NCI-H146 treated with DMSO at 0.1 percent for 48 hours (cell line): Measurements from ENCODE around the gene JMY.
"Not testable (repeated sequence)": the region's sequence is repeated elsewhere in the genome, so short reads cannot be mapped to it uniquely, and the experiment has no call there.

ENCODE experiments used
- DNase-seq: peaks from one replicate; lab custom pipeline; 2025; ENCODE audit not compliant: unreplicated experiment; lab: John Stamatoyannopoulos, UW

The JMY gene

GRCh38 chr5:79236362-79236969 lies 535 bp downstream of the JMY start:
- DNase-seq: no peak

DNA sequence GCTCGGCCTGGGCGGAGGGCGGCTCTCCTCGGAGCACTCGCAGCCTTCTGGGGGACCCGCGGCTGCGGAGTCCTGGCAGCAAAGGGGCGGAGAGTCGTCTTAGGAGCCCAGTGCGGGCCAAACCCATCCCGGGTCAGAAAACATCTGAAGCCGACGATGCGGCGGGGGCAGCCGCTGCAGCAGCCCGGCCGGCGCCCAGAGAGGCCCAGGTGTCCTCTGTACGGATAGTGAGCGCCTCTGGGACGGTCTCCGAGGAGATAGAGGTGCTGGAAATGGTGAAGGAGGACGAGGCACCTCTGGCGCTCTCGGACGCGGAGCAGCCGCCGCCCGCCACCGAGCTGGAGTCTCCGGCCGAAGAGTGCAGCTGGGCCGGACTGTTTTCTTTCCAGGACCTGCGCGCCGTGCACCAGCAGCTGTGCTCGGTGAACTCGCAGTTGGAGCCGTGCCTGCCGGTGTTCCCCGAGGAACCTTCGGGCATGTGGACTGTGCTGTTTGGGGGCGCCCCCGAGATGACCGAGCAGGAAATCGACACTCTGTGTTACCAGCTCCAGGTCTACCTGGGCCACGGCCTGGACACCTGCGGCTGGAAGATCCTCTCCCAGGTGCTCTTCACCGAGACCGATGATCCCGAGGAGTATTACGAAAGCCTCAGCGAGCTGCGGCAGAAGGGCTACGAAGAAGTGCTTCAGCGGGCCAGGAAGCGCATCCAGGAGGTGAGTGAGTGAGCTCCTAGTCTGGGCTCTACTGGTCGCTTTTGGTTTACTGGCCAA lies 1.2 kb downstream of the JMY start:
- peak; percentile 54 for DNase-seq

DNA sequence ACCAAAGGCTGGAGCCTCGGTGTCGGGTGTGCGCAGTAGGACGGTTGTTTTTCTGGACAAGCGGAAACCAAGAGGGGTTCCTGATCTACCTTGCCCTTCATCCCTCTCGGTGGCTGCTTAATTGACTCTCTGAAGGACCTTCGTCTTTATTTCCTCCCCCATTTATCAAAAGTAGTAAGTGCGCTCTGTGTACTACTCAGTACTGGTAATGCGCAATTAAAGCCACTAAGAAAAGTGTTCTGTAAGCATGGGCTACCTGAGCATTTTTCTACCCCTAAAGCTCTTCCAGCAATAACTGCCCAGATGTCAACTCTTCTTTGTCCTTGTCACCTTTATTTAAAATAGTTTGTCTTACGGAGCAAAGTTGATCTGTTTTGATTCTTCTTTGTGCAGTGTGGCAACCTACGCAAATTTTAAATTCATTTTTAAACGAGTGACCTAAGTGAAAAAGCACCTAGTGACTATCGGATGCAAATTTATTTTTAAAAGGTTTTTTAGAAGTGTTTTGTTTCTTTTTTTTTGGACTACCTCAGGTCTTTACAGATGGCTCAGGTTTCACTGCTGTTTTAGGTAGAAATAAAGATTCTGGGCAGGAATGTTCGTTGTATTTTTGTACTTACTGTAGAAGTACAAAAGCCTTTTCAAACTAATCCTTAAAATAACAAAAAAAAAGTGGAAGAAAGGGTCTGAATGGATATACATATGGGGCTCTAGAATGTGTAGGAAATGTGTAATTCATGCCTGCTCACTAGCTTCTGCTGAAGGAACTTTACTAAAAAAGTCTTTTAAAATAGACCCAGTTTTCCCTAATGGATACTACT lies 2.0 kb downstream of the JMY start:
- DNase-seq: no peak

GRCh38 chr5:79240561-79240960 lies 4.6 kb downstream of the JMY start:
- no peak for DNase-seq

DNA sequence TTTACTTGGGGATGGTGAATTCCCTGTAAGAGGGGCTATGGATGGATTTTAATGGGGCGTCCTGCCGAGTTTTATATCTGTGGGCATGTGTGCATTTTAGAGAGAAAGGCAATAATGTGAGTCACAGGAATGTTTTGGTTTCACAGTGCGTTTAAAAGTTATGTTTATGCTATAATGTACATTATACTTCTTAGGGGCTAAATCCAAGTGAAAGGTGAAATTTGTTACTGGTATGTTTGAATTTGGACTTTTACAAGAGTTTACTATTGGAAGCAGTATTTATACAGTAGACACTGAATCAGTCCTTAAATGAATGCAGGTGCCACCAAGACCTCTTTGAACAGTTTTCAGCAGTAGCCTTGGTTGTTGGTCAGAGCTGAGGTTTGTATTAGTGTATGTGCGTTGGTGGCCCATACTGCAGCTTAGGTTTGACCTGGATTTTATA lies 5.6 kb downstream of the JMY start:
- no peak for DNase-seq

DNA sequence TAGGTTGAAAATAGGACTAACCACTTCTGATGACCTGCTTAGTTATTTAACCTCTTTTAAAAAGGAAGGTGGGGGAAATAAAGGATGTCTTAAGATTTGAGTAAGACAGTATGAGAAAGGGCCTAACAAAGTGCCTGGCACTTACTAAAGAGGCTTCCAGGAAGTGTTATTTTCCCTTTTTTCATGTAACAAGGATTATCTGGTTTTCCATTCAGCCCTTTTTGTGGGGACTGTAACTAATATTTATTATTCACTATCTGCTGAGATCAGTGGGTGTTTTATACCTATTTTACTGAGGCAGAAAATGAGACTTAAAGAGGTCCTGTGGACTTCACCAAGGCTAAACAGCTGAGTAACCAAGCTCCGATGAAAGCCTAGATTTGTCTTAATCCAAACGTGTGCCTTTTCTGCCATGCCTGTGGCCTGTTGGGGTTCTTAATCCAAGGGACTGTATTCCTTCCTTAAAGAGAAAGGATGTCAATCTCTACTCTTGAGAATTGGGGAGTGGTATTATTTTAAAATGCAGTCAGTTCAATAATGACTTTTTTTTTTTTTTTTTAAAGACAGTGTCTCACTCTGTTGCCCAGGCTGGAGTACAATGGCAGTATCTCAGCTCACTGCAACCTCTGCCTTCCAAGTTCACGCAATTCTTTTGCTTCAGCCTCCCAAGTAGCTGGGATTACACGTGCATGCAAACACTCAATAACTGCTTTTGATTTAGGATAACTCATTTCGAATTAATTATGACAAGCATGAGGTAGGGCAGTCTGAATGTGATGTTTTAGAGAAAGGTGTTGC lies 6.5 kb downstream of the JMY start:
- no peak for DNase-seq

- no peak for DNase-seq
Measured at GRCh38 chr5:79243224-79243623, 7.3 kb downstream of the JMY start.

GRCh38 chr5:79254067-79254466 lies 18.1 kb downstream of the JMY start:
- DNase-seq: not testable (repeated sequence)

- DNase-seq: no peak
Measured at GRCh38 chr5:79255786-79256557, 20.0 kb downstream of the JMY start.

- no peak for DNase-seq
Measured at GRCh38 chr5:79256563-79256962, 20.6 kb downstream of the JMY start.

DNA sequence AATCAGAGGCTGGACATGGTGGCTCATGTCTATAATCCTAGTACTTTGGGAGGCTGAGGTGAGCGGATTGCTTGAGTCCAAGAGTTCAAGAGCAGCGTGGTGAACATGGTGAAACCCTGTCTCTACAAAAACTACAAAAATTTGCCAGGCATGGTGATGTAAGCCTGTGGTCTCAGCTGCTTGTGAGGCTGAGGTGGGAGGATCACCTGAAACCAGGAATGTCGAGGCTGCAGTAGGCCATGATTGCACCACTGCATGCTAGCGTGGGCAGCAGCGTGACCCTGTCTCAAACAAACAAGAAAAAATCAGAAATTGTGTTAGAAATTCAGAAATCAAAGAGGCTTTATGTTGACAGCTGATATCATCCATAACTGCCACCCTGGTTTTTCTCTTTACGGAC lies 21.4 kb downstream of the JMY start:
- DNase-seq: no peak

DNA sequence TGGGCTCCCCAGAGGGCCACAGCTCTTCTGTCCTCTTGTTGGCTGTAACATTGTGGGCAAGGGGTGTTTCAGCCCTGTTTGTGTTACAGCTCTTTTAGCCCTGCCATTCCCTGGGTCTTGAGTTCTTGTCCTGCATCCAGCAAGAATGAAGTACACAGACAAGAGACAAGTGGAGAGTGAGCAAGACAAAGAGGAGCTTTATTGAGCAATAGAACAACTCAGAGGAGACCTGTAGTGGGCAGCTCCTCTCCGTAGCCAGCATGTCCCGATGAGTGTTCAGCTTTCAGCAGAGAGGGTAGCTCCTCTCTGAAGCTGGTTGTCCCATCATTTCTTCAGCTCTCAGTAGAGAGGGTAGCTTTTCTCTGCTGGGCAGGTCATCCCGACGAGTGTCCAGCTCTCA lies 22.9 kb downstream of the JMY start:
- DNase-seq: no peak

DNA sequence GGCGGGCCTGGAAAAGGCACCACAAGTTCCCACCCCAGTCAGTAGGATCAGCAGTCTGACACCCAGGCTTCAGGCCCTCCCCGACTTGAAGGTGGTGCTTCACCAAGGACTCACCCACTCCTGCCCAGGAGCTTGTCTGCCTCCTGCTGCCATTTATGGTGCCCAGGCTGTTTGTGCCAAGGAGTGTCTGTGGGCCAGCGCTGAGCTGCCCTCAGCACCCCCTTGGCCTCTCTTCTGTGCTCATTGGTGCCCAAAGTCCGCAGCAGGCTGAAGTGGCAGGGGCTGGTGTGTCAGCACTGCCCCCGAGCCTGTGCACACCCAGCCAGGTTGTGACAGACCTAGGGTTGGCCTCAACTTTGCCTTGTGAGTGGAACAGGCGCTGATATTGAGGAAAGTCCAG lies 23.5 kb downstream of the JMY start:
- no peak for DNase-seq

GRCh38 chr5:79259810-79260209 lies 23.9 kb downstream of the JMY start:
- DNase-seq: no peak

- no peak for DNase-seq
Measured at GRCh38 chr5:79261897-79262296, 26.0 kb downstream of the JMY start.

DNA sequence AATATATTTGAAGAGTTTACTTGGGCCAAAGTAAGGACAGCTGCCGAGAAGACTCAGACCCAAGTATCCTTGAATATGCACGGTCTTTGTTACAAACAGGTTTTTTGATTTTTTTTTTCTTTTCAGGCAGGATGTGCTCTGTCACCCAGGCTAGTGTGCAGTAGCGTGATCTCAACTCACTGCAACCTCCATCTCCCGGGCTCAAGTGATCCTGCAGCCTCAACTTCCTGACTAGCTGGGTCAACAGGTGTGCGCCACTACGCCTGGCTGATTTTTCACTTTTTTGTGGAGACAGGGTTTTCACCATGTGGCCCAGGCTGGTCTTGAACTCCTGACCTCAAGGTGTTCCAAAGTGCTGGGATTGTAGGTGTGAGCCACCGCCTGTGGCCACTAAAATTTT lies 27.4 kb downstream of the JMY start:
- no peak for DNase-seq

GRCh38 chr5:79267180-79267579 lies 31.2 kb downstream of the JMY start:
- no peak for DNase-seq

- DNase-seq: no peak
Measured at GRCh38 chr5:79269733-79270166, 33.8 kb downstream of the JMY start.

GRCh38 chr5:79273341-79273740 lies 37.4 kb downstream of the JMY start:
- DNase-seq: no peak

- DNase-seq: no peak
Measured at GRCh38 chr5:79284846-79285245, 48.9 kb downstream of the JMY start.
